RPMI8226 (cell line): ENCODE results near the gene ADCYAP1.
"Not testable (repeated sequence)": the region's sequence is repeated elsewhere in the genome, so short reads cannot be mapped to it uniquely, and the experiment has no call there.

Source experiments
- DNase-seq: peaks from one replicate; pipeline ENCODE4 v3.0.0-alpha.2; 2015

ADCYAP1 gene

DNA sequence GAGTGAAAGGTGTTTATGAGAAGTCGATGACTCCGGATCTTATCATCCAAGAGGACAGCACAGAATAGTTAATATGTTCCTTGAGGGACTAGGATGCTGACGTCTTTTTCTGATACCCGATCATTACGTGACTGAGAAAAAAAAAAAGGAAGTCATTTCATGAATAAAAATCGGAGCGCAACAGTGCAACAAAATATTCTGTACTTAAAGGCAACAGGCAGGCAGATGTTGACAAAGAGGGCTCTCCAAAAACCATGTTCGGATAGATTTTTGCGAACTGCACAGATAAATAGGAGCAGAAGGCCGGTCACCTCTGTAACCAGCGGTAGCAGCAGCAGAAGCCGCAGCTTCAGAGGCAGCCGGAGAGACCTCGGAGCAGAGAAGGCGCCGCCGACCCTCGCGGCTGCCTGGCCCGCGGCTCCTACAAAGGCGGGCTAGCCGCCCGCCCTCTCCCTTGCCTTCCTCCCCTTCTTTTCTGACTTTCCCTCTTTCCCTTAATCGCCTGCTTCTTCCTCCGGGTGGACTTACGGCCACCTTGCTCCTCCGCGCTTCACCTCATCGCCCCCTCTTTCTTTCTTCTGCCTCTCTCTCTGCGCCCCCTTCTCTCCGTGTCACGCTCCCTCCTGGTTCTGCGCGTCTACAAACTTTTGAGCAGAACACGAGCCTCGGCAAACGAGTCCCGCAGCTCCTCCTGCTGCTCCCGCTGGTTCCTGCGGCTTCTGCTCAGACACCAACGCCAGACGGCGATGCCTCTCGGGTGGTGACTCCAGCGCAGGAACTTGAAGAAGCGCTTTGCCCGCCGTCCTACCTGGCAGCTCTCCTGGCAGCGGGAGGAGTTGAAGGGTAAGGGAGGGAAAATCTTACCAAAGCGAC, at the start of gene ADCYAP1:
Gene ADCYAP1 (plus strand): TSS at position 654 of the 873 bp plus-strand sequence. CDS start 516 bp downstream, outside the sequence.
- DNase-seq, result no peak

DNA sequence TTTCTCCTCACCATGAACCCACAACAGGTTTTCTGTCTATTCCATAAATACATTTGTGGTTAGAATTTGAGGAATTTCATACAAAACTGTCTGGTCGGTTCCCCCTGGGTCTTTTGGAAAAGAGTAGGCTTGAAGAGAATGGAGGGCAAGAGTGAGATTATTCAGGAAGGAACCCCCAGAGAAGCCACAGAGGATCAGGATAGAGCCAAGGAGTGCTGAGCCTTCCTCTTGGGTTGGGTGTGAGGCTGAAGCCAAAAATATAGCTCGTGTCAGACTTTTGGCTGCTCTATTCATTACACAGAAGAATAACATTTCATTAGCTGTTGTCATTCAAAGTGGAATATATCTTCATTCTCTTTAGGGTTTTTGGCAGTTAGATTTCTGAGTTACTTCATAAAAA, 46.7 kb upstream of the ADCYAP1 start:
- DNase-seq, result no peak

DNA sequence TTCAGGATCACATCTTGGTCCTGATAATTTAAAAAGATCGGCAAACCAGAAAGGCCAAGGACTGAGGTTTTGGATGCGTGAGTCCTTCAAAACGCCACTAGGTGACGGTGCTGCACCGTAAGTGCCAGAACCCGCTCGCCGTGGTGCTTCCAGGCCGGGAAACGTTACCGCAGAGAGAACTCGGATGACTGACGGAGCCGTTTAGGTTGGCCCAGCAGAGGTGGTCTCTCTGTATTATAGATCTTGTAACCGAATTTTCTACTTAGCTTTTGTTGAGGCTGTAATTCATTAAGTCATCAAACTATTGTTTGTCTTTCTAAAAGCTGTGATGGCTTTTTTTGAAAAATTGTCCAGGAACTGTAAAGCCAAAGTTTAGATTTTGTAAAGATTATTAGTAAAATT, 39.8 kb upstream of the ADCYAP1 start:
- peak; percentile 77 for DNase-seq

DNA sequence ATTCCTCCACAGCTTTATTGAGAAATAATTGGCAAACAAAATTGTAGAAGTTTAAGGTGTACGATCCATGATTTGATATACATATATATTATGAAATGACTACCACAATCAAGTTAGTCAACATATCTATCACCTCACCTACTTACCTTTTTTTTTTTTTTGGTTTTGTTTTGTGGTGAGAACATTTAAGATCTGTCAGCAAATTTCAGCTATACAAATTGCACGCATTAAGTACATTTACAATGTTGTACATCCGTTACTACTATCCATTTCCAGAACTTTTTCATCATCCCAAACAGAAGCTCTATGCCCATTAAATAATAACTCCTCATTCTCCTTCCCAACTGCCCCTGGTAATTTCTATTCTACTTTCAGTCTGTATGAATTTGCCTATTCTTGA, 37.4 kb upstream of the ADCYAP1 start:
- DNase-seq, result no peak

DNA sequence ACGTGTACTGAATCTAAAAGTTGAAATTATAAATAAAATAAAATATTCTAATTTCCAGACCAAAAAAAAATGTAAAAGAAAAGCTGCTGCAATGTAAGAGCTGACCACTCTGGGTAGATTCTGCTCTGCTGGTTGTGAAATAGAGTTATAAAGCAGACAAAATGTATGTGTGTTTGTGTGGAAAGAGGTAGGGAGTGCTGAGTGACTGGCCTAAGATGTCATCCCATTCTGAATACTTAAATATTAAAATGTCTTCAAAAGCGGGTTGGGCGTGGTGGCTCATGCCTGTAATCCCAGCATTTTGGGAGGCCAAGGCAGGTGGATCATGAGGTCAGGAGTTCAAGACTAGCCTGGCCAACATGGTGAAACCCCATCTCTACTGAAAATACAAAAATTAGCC, 31.2 kb upstream of the ADCYAP1 start:
- DNase-seq, result not testable (repeated sequence)

DNA sequence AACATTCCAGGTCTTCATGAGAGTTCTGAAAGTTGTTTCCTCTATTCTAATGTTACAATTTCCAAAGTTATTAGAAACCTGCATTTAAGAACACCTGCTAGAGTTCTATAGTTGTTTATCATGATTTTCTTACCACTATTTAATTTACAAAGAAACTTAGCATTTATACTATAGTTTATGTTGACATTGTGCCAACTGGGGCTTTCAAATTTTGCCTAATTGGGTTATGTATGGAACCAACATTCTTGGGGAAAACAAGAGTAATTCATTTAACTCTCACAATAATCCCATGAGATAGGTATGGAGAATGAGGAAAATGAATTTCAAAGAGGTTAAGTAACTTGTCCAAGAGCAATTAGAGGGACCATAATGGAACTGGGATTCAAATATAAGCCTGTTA, 28.8 kb upstream of the ADCYAP1 start:
- DNase-seq, result no peak

DNA sequence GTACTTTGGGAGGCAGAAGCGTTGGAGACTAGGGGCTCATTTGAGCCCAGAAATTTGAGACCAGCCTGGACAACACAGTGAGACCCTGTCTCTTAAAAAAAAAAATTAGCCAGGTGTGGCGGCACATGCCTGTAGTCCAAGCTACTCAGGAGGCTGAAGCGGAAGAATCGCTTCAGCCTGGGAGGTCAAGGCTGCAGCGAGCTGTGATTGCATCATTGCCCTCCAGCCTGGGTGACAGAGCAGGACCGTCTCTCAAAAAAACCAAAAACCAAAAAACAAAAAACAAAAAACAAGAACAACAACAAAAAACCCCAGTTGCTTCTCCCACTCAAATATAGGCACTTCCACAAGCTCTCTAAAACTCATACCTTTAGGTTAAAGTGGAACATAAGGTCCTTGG, 27.4 kb upstream of the ADCYAP1 start:
- DNase-seq, result no peak

DNA sequence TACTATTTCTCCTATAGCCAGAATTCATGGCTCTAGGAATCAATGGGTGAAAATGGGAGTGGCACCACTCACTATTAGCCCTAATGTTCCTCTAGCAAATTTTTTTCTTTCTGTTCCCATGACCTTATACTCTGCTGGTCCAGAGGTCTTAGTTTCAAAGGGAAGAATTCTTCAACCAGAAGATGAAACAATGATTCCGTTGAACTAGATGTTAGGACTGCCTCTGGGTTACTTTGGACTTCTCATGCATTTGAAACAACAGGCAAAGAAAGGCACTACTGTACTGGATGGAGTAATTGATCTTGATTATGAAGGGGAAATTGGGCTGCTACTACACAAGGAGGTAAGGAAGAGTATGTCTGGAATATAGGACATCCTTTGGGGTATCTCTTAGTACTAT, 18.6 kb upstream of the ADCYAP1 start:
- no peak for DNase-seq

DNA sequence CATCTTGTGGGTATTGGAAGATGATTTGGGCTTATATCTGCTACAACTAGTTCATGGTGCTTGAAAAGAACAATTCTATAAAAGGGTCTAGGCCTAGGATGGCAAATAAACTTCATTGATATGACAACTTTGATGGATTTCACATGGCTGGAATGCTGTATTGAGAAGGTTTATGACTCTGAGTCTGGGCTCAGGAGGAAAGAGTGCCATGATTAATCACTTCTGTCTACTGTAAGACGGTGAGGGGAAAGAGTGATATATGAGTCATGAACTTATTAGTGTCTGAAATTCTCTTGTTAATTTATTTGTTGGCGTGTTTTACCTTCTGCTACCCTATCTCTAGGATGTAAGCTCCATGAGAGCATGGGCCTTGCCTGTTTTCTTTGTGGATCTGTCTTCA, 17.0 kb upstream of the ADCYAP1 start:
- DNase-seq, result no peak

DNA sequence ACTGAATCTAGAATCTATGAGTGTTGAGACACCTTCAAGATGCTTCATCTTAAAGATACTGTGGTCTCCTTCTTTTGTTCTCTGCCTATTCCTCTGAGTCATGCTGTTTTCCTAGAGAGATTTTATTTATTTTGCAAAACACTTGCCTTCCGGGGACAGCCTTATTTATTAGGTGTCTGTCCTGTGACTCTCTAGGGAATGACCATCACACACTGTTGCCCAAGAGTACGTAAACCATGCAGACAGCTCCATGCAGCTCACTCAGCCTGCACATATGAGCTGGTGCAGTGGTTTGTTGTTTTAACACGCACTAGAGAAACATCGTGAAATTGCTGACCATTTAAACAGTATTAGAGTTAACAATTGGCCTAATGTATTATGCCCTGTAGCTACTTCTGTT, 12.4 kb upstream of the ADCYAP1 start:
- DNase-seq, result no peak

DNA sequence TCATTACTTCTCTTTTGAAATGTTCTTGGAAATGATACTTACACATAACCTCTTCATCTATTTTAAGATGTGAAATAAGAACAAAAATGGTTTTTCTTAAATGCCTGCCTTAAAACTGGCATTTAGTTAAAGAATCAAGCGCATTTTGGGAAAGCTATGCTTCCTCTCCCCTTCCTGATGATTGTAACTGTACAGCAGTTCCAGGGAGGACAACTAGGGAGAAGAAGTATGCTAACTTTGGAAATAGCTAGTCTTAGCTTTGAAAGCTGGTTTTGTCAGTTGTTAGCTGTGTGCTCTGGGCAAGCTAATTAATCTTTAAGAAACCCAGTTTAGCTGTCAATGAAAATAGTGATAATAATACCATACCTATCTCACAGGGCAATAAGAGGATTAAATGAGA, 8.4 kb upstream of the ADCYAP1 start:
- DNase-seq, result no peak

DNA sequence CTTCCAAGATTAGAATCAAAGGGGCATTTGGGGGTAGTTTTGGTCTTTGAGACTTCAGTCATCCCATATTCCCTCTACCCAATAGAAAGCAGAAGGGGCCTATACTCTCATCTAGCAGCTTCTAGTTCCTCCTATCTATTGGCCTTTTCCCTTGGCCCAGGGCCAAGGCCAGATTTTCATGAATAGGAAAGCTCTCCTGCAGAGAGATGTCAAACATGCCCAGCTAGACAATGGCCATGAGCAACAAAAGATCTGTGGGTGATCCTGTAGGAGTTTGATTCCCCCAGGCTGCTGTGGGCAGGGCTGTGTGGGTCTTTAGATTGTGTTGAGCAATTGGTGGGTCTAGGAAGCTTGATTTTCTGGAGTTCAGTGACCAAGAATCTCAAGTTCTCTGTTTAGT, 2.9 kb upstream of the ADCYAP1 start:
- DNase-seq, result no peak

DNA sequence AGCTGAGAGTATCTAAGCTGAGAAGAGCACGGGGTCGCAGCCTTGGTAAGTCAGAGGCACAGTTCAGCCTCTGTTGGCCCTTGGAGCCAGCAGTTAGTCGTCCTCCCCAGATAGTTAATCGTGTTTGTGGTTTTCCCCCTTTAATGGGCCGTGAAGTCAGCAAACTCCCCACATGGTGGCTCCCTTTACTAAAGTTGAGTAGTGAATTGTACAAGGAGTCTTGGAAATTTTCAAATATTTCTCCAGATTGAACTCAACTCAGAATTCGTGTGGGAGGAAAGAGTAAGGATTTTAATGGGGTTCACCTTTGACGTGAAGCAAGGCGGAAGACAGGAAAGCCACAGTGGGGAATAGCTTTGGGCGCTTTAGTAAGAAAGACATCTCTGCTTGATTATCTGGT, 2.4 kb upstream of the ADCYAP1 start:
- no peak for DNase-seq

DNA sequence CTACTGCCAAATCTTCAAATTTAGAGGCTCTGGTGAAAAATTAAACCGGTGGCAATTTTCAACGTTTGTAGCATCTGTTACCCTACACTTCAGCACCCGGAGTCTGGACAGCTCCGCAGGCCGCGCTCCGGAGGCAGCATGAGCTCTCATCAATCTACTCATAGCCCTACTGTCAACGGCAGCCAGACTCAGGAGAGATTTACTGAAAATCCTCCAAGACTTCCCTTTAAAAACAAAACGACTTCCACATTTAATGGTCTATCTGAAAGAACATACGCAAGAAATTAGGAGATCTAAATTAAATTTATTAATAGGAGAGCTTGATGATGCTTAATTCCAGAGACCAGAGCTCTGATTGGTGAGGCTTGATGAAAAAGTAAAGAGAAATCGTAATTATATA, 970 bp upstream of the ADCYAP1 start:
- peak; percentile 66 for DNase-seq

DNA sequence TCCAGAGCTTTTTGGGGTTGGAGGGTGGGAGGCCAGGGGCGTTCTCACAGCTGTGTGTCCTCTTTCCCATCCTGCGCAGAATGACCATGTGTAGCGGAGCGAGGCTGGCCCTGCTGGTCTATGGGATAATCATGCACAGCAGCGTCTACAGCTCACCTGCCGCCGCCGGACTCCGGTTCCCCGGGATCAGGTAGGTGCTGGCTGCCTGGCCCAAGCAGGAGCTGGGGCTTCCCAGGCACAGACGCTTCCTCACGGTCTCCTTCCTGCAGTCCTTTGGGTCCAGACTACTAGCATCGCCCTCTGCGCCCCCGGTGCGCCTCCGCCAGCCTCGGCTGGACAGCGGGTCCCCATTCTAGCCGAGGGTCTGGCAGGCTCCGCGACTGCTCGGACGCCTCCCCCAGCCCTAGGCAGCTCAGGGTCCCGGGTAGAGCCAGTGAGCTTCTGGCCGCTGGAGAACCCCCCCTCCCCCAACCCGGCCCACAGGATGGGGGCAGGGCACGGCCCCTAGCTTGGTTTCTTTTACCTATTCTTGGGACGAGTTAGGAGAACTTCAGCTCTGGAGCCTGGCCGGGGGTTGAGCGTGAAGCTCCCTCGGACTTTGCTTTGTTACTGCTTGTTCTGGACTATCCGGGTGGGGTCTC, 756 bp downstream of the ADCYAP1 start:
- no peak for DNase-seq

DNA sequence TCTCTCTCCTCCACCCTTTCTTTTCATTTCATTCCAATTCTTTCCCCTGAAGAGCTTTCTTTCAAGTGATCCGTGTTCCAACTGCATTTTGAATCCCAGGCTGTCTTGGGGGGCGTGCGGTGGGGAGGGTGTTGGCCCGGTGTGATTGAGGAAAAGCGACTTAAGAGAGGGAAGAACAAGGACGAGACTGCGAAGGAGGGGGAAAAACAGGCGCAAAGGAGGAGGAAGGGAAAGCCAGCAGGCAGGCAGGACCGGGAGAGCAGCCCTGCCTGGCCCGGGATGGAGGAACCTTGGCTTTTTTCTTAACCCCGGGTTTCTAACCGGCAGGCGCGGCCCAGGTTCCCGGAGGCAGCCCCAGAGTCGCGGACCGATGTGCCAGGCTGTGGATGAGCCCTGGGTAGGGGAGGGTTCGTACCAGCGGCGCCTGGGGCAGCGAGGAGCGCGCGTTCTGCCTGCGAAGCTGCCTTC, 1.3 kb downstream of the ADCYAP1 start:
- no peak for DNase-seq

DNA sequence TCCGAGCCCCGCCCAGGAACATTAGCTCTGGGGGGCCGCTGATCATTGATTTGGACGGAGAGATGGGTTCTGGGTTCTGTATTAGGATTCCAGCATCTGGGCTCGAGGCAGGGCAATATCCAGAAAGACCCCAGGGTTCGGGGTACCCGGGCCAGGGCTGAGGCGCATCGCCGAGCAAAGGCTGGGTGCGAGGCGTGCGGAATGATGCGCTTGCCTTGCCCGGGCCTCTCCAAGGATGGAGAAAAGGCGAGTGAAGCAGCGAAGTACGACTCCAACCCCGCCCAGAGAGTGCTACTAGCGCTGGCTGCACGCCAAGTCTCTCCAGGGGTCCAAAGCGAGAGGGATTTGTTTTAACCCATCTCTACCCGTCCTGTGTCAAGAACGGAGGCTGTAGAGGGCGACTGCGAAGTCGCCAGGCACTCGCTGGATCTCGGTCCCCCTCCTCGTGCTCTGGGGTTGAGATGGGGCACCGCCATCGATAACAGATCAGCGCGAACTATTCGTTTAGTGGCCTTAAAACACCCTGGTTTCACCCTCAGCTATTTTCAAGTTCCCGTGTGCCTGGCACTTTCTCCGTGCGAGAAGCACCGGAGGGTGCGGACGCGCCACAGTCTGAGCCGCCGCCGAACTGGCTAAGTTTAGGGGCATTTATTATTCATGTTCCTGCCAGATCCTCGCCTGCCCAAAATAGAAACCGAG, 1.9 kb downstream of the ADCYAP1 start:
- no peak for DNase-seq

DNA sequence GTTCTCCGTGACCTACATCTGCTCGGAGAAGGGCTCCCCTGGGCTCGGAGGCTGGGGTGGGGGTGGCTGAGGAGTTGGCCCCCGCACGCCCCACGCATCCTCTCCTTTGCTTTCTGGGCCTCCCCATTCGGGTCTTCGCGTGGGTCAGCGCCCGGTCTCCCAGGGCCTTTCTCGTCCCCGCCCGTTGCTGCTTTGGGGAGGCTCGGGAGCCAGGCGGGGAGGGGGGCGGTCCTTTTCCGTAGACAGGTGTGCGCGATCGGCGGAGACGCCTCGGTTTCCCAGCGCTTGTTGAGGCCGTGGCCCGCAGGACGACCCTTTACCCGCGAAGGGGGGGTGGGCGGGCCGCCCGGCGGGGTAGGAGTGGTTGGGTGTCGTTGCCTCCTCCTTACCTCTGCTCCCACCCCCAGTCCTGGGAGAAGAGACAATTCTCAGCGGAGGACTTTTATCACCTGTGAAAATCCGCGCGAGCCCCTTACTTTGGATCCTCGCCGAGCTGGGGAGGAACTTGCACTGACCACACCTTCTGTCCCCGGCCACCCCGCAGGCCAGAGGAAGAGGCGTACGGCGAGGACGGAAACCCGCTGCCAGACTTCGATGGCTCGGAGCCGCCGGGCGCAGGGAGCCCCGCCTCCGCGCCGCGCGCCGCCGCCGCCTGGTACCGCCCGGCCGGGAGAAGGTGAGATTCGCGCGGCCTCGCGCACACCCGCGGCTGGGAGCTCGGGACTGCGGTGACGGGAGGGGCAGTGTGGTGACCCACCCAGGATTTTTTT, 2.6 kb downstream of the ADCYAP1 start:
- no peak for DNase-seq

DNA sequence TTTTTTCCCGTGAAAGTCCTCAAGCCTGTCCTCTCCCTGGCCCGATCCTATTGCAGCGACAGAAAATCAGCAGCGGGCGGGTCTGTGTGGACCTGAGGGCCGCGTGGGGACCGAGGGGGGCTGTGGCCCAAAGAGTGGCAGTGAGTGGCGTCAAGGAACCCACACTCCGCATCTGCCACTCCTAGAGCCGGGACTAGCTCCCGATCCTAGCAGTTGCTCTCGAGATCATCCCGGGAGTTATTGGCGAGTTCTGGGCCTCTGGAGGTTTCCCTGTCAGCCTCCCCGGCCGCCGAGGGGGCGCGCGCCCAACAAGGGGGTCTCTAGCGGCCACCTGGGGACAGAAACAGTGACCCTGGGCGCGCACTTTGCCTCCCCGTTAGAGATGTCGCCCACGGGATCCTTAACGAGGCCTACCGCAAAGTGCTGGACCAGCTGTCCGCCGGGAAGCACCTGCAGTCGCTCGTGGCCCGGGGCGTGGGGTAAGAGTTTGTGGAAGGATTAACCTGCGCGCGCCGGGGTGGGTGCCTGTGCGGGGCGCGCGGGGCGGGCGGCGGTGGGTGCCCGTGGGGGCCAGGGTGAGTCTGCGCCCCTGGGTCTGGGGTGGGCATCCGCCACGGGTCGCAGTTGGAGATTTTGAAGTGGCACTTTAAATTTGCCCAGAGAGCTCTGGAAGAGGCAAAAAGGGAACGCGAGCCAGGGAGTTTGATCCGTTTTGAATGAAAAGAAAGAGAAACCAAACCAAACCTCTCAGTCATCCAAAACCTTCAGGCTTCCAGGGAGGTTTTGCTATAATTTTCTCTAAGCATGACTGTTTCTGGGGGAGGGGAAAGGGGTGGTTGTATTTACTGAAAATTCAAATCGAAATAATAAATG, 3.5 kb downstream of the ADCYAP1 start:
- DNase-seq, result no peak

DNA sequence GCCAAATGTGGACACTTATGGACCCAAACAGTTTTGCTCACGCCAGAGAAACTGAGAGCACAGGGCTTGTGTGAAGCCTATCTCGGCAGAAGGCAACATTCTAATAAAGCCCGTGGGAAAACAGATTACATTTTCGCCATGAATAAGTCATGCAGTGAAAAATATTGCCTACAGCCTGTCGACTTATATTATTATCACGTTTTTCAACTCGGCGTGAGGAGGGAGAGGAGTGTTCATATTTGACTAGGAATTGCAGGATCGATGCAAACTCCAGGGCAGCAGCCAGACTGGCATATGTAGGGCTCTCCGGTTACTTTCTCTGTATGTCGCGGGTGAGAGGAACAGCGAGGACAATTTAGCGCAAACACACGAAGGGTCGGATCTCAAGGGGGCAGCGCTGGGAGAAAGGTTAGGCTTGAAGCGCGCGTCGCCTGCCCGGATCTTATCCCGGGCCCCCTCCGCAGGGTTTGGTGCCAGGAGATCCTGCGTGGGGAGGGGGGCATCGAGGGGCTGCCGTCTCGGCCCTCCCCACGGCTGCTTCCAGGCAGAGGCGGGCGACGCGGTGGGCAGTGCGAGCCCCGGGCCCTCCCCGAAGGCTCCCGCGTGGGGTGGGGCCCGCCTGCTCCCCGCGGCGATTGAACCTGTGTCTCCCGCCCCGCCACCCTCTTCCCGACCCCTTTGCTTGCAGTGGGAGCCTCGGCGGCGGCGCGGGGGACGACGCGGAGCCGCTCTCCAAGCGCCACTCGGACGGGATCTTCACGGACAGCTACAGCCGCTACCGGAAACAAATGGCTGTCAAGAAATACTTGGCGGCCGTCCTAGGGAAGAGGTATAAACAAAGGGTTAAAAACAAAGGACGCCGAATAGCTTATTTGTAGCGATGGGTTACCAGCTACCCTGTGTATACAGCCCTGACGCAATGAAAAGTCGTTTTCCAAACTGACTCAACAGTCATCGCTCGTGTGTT, 4.4 kb downstream of the ADCYAP1 start:
- no peak for DNase-seq

DNA sequence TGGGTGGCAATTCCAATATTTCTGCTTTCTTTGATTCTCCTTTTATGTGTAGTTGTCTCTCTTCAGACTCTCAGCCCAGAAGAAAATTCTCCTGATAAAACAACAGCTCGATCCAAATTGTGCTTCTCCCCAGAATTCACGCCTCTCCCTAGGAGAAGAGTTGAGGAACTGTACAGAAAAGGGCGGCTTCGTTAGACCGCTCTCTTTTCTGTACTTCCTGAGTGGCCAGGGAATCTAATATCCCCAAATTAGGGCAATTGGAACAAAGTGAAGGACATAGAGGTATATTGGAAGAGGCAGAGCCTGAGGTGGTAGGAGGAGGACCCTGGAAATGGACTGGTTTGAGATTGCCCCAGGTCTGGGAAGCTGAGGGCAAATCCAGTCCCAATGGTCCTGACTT, 5.6 kb downstream of the ADCYAP1 start:
- DNase-seq, result no peak
